ENCODE data around the gene TLX2. TPM values are rescaled to one million over a fixed set of nuclear protein-coding genes. Genes with fewer than 3 reads are reported as not detected.
A peak's percentile ranks its signal among the peaks of the same experiment; 100 is the strongest.

TLX2 gene
- total and polyA plus RNA-seq, 2 experiments from 2014 or later: 0.16 to 0.21 TPM

- Histone ChIP-seq H3K9me2 (ENCODE audit: insufficient read depth) (no peaks in the 10 kb centered on the region), H4K20me1 (replicated peaks; ENCODE audit: insufficient read depth) (no peaks in the 10 kb centered on the region), H3K27ac (ENCODE audit: low read depth) (no peak overlapping the region), H3K36me3 (ENCODE audit: insufficient read depth) (no peaks in the 10 kb centered on the region), H3K79me2 (replicated peaks; ENCODE audit: insufficient read depth) (no peaks in the 10 kb centered on the region), H3K4me2 (no peak overlapping the region), H3K27me3 (ENCODE audit: insufficient read depth) (no peaks in the 10 kb centered on the region), H3K4me3 (no peak overlapping the region), H2AFZ (no peak overlapping the region), H3F3A (replicated peaks; ENCODE audit: low read depth) (peaks cover 13% of the 10 kb centered on the region), H3K4me1 (ENCODE audit: insufficient read depth) (peaks cover 7% of the 10 kb centered on the region; the same call in 1 of the 2 replicates)
- no peaks in the 10 kb centered on the region; the same call in 2 of the 3 replicates for H3K9me3 Mint-ChIP-seq
- no peak for TF ChIP-seq POLR2AphosphoS5 (IDR thresholded peaks at IDR 0.05; ENCODE audit: low read depth)
- no peak for TF ChIP-seq ETS1 (IDR thresholded peaks at IDR 0.05)
- TF ChIP-seq REST (IDR thresholded peaks at IDR 0.05; ENCODE audit: unreplicated experiment): no peak
- no peak for DNase-seq (ENCODE audit: low spot score)
- ATAC-seq: no peak
- H3K27me3 Mint-ChIP-seq (ENCODE audit: insufficient read depth, low read depth, poor library complexity): peaks cover 12% of the 10 kb centered on the region
- H3K4me3 Mint-ChIP-seq: no peak overlapping the region; the same call in 2 of the 3 replicates
- peaks cover 2% of the 10 kb centered on the region; the same call in 1 of the 3 replicates for H3K4me1 Mint-ChIP-seq
- no peak overlapping the region for H3K27ac Mint-ChIP-seq
- peaks cover 23% of the 10 kb centered on the region for H3K36me3 Mint-ChIP-seq (ENCODE audit: low read depth)
Measured at GRCh38 chr2:74474481-74474880, 39.8 kb upstream of the TLX2 start.

DNA sequence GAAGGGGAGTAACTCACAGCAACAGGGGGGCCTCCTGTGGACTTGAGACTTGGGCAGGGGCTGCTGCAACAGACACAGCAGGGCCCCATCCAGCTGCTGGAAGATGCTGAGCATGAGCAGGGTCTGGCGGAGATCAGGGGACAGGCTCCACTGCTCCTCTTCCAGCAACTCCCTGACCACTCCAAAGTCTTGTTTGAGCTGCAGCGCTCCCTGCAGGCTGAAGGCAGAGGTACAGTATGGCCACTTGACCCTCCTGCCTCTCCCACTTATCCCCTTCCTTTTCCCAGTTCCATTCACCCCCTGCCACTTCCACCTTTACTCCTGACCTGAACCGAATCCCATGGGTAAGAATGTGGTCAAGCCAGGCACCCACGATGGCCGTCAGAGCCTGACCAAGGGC, 39.4 kb upstream of the TLX2 start:
- Histone ChIP-seq H4K20me1 (replicated peaks; ENCODE audit: insufficient read depth) (no peaks in the 10 kb centered on the region), H3F3A (replicated peaks; ENCODE audit: low read depth) (peaks cover 13% of the 10 kb centered on the region), H3K36me3 (ENCODE audit: insufficient read depth) (no peaks in the 10 kb centered on the region), H3K9me2 (ENCODE audit: insufficient read depth) (no peaks in the 10 kb centered on the region), H3K4me3 (no peak overlapping the region), H2AFZ (no peak overlapping the region), H3K27me3 (ENCODE audit: insufficient read depth) (no peaks in the 10 kb centered on the region), H3K79me2 (replicated peaks; ENCODE audit: insufficient read depth) (no peaks in the 10 kb centered on the region), H3K4me2 (no peak overlapping the region), H3K27ac (ENCODE audit: low read depth) (no peak overlapping the region), H3K4me1 (ENCODE audit: insufficient read depth) (peaks cover 7% of the 10 kb centered on the region; the same call in 1 of the 2 replicates)
- Mint-ChIP-seq H3K27me3 (ENCODE audit: insufficient read depth, low read depth, poor library complexity) (peaks cover 12% of the 10 kb centered on the region), H3K4me3 (no peak overlapping the region), H3K4me1 (peaks cover 2% of the 10 kb centered on the region; the same call in 1 of the 3 replicates), H3K27ac (no peak overlapping the region), H3K9me3 (no peaks in the 10 kb centered on the region; the same call in 2 of the 3 replicates), H3K36me3 (ENCODE audit: low read depth) (peaks cover 24% of the 10 kb centered on the region)
- ATAC-seq (peak; percentile 22), DNase-seq (ENCODE audit: low spot score) (peak; percentile 70)
- TF ChIP-seq REST (IDR thresholded peaks at IDR 0.05; ENCODE audit: unreplicated experiment) (no peak), CTCF (conservative IDR thresholded peaks at IDR 0.05; ENCODE audit: low read depth in 2 of 2) (peak; percentile 52 to 77), STAT1 (IDR thresholded peaks at IDR 0.05; ENCODE audit: unreplicated experiment) (no peak), POLR2AphosphoS5 (IDR thresholded peaks at IDR 0.05; ENCODE audit: low read depth) (no peak), CREB1 (CRISPR knock-in tag; IDR thresholded peaks at IDR 0.05; ENCODE audit: low read depth) (no peak)
